Sigmoid colon (tissue), 7 donors: ENCODE data around the gene ZFYVE28. TPM values are rescaled to one million over a fixed set of nuclear protein-coding genes. Genes with fewer than 3 reads are reported as not detected.
A peak's percentile ranks its signal among the peaks of the same experiment; 100 is the strongest.

ENCODE experiments used
- DNase-seq: peaks from one replicate; pipeline ENCODE4 v3.0.0-alpha.2; 2019
- H3K27ac ChIP-seq, 4 donors: fragments of 200-600 bp; sonication (generic); one replicate each; pipeline ENCODE4 v1.5.1; 2016 to 2019; ENCODE audit warnings: mild to moderate bottlenecking in 1 of 4
- H3K27me3 ChIP-seq, 3 donors: fragments of 200-600 bp; sonication (generic); one replicate each; pipeline ENCODE4 v1.5.1; 2019; ENCODE audit warnings: mild to moderate bottlenecking in 1 of 3
- H3K36me3 ChIP-seq, 4 donors: fragments of 200-600 bp; sonication (generic); one replicate each; pipeline ENCODE4 v1.5.1; 2016 to 2019
- H3K4me1 ChIP-seq, 4 donors: fragments of 200-600 bp; sonication (generic); one replicate each; pipeline ENCODE4 v1.5.1; 2017 to 2019
- H3K4me3 ChIP-seq, 4 donors: fragments of 200-600 bp; sonication (generic); one replicate each; pipeline ENCODE4 v1.5.1; 2017 to 2019; ENCODE audit warnings: mild to moderate bottlenecking in 2 of 4, moderate library complexity in 1 of 4
- H3K9me3 ChIP-seq, 4 donors: fragments of 200-600 bp in 3 of 4; sonication (generic) in 3 of 4; one replicate each; pipeline versions ENCODE4 v1.5.1 to v1.6.1; 2013 to 2019
- EP300 ChIP-seq, 4 donors: sonication (generic); formaldehyde crosslinking; IDR thresholded peaks; one replicate each; pipeline ENCODE4 v1.6.1; 2017; ENCODE audit warnings: antibody characterized with exemption in 4 of 4
- POLR2A ChIP-seq, 2 donors: fragments of 450-650 bp; IDR thresholded peaks; one replicate each; pipeline ENCODE4 v1.6.1; 2016; ENCODE audit warnings: antibody characterized with exemption in 2 of 2, mild to moderate bottlenecking in 2 of 2, moderate library complexity in 2 of 2
- POLR2AphosphoS5 ChIP-seq, 4 donors: sonication (generic); formaldehyde crosslinking; IDR thresholded peaks; one replicate each; pipeline ENCODE4 v1.6.1; 2017; ENCODE audit warnings: antibody characterized with exemption in 4 of 4
- WGBS, 2 donors: extraction: QIAGEN DNeasy Blood & Tissue Kit; methylation state at CpG; one replicate each; pipeline ENCODE4 v1.1.7; 2013; 5-methylcytosine and 5-hydroxymethylcytosine counted together
- intact Hi-C: fragments of 100-400 bp; cut with DNase I; formaldehyde crosslinking; loops from one replicate; pipeline ENCODE4 v1.15.1; 2023
- polyA plus RNA-seq, 3 donors: library from polyadenylated mRNA; stranded (reverse); fragments of 200-250 nt; gene quantifications; one replicate each; pipeline ENCODE4 v1.2.3, GENCODE V29; 2013
- total RNA-seq, 4 donors: library from RNA; depleted of rRNA; stranded (reverse); fragments of >200 nt; gene quantifications; one replicate each; pipeline ENCODE4 v1.1.0, GENCODE V29; 2016
- TF ChIP-seq, protein P1 (sequence below), 4 experiments: fragments of 450-650 bp in 3 of 4; fragments of 200-600 bp in 1 of 4; IDR thresholded peaks; one replicate each; pipeline ENCODE4 v1.5.1; 2016 to 2019; ENCODE audit warnings: antibody characterized with exemption in 4 of 4, mild to moderate bottlenecking in 3 of 4, moderate library complexity in 2 of 4
- donor health status: healthy with polysubstance abuse.
- donor health status: Bipolar disorder and iron deficiency.
- donor health status: healthy.

Gene ZFYVE28
- total and polyA plus RNA-seq, 7 donors, result 3.1 to 24.1 (median 13.0) TPM

- no peaks in the 10 kb centered on the region for H3K9me3 ChIP-seq
- H3K4me1 ChIP-seq, result peaks cover 0 to 51% (median 41%) of the 10 kb centered on the region in 4 donors
- DNase-seq, result peak; percentile 99
- WGBS, 2 donors, result 0 to 1% methylated on average over 88 of the region's 88 CpGs
- H3K27me3 ChIP-seq, result no peaks in the 10 kb centered on the region
- H3K27ac ChIP-seq, result peak within 1 kb of the TSS; percentile 80 to 84 (median 82)
- TF ChIP-seq, protein P1, sequence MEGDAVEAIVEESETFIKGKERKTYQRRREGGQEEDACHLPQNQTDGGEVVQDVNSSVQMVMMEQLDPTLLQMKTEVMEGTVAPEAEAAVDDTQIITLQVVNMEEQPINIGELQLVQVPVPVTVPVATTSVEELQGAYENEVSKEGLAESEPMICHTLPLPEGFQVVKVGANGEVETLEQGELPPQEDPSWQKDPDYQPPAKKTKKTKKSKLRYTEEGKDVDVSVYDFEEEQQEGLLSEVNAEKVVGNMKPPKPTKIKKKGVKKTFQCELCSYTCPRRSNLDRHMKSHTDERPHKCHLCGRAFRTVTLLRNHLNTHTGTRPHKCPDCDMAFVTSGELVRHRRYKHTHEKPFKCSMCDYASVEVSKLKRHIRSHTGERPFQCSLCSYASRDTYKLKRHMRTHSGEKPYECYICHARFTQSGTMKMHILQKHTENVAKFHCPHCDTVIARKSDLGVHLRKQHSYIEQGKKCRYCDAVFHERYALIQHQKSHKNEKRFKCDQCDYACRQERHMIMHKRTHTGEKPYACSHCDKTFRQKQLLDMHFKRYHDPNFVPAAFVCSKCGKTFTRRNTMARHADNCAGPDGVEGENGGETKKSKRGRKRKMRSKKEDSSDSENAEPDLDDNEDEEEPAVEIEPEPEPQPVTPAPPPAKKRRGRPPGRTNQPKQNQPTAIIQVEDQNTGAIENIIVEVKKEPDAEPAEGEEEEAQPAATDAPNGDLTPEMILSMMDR (IDR thresholded peaks at IDR 0.05), result no peak
- TF ChIP-seq POLR2AphosphoS5 (IDR thresholded peaks at IDR 0.05) (peak; percentile 92 to 98 (median 96)), POLR2A (IDR thresholded peaks at IDR 0.05) (peak; percentile 76 to 84), EP300 (IDR thresholded peaks at IDR 0.05) (no peak)
- intact Hi-C loops, result loop anchor here (1.0 to 5.0 kb wide), 3 partner anchors 21 to 221 kb away; partner anchors contain the start of genes CFAP99, MXD4 and ZFYVE28
- H3K4me3 ChIP-seq, result peak within 1 kb of the TSS; percentile 72 to 86 (median 85)
- H3K36me3 ChIP-seq, result peaks cover 0 to 7% (median 0%) of the 10 kb centered on the region in 4 donors
These were observed 176.8 kb downstream of the ZFYVE28 start, which contains the start of the genes HAUS3 and POLN for GRCh38 chr4:2241410-2242353. Gene HAUS3, minus strand, starts transcription at chr4:2242121. Its CDS starts 1,175 bp downstream, at chr4:2240946. Gene POLN, minus strand, starts transcription at chr4:2242121. Its CDS starts 12,890 bp downstream, at chr4:2229231.

DNA sequence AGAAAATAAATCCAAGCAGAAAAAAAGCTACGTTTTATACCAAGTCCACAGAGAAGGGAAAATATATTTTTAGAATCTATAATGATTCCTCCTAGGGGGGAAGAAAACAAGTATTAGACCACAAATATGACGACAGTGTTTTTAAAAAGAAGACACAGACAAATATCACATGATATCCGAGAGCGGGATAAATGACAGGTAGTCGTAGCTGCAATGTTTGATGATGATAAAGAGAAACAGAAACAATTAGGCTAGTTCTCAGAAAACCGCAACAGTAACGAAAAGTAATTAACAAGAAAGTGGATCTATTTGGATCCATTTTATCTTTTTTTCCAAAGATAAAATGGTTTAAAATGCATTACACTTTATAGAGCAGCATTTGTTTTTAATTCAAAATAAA, 177.4 kb downstream of the ZFYVE28 start:
- Histone ChIP-seq H3K27ac (peak overlapping the region; percentile 80 to 84 (median 82)), H3K27me3 (no peaks in the 10 kb centered on the region), H3K4me1 (peaks cover 0 to 51% (median 41%) of the 10 kb centered on the region in 4 donors), H3K36me3 (peaks cover 0 to 13% (median 2%) of the 10 kb centered on the region in 4 donors), H3K9me3 (no peaks in the 10 kb centered on the region), H3K4me3 (peak overlapping the region; percentile 72 to 86 (median 85))
- TF ChIP-seq POLR2A (IDR thresholded peaks at IDR 0.05) (no peak), POLR2AphosphoS5 (IDR thresholded peaks at IDR 0.05) (no peak), EP300 (IDR thresholded peaks at IDR 0.05) (no peak)
- TF ChIP-seq, protein P1 (IDR thresholded peaks at IDR 0.05), result no peak
- 1 to 3% methylated on average over 7 of the region's 7 CpGs for WGBS, 2 donors
- intact Hi-C loops, result loop anchor here (5.0 kb wide), 2 partner anchors 176 to 221 kb away; partner anchors contain the start of genes CFAP99 and ZFYVE28
- no peak for DNase-seq

- WGBS, 2 donors, result 61 to 69% methylated on average over 3 of the region's 3 CpGs
- H3K36me3 ChIP-seq, result peaks cover 0 to 37% (median 7%) of the 10 kb centered on the region in 4 donors
- no peak for DNase-seq
- no peak overlapping the region for H3K4me3 ChIP-seq
- no peak for TF ChIP-seq POLR2AphosphoS5 (IDR thresholded peaks at IDR 0.05)
- no peak for TF ChIP-seq POLR2A (IDR thresholded peaks at IDR 0.05)
- no peak for TF ChIP-seq EP300 (IDR thresholded peaks at IDR 0.05)
- TF ChIP-seq, protein P1 (IDR thresholded peaks at IDR 0.05), result no peak
- H3K9me3 ChIP-seq, result no peaks in the 10 kb centered on the region
- intact Hi-C loops, result no loop called here
- H3K27me3 ChIP-seq, result no peaks in the 10 kb centered on the region
- H3K4me1 ChIP-seq, result peaks cover 0 to 44% (median 28%) of the 10 kb centered on the region in 4 donors
- H3K27ac ChIP-seq, result no peak overlapping the region
These were observed 181.3 kb downstream of the ZFYVE28 start for GRCh38 chr4:2236944-2237666.

DNA sequence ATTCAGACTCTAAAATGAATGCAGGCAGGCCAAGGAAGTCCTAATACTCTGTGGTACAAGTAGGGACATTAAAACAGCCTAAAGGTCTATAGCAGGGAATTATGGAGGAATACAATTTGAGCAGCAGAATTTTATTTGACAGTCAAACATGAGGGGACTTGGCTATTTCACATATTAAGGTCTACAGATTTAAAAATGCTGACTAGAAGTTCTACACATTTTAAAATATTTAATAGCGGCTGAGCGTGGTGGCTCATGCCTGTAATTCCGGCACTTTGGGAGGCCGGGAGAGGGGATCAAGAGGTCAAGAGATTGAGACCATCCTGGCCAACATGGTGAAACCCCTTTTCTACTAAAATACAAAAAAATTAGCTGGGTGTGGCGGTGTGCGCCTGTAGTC, 187.4 kb downstream of the ZFYVE28 start:
- H3K4me3 ChIP-seq, result no peak overlapping the region
- WGBS, 2 donors, result 98% methylated on average over 6 of the region's 6 CpGs
- TF ChIP-seq, protein P1 (IDR thresholded peaks at IDR 0.05), result no peak
- TF ChIP-seq POLR2A (IDR thresholded peaks at IDR 0.05), result no peak
- no peak for TF ChIP-seq POLR2AphosphoS5 (IDR thresholded peaks at IDR 0.05)
- no peak for TF ChIP-seq EP300 (IDR thresholded peaks at IDR 0.05)
- no peaks in the 10 kb centered on the region for H3K9me3 ChIP-seq
- no peak for DNase-seq
- H3K4me1 ChIP-seq, result no peaks in the 10 kb centered on the region
- H3K36me3 ChIP-seq, result peaks cover 0 to 36% (median 6%) of the 10 kb centered on the region in 4 donors
- no peaks in the 10 kb centered on the region for H3K27me3 ChIP-seq
- intact Hi-C loops, result no loop called here
- no peak overlapping the region for H3K27ac ChIP-seq
